Common myeloid progenitor, CD34-positive (primary cell): ENCODE measurements around the gene SLC1A1.
"Not testable (repeated sequence)": the region's sequence is repeated elsewhere in the genome, so short reads cannot be mapped to it uniquely, and the experiment has no call there.

Experiments
- CTCF ChIA-PET: fragments of 350-600 bp; sonication (Branson Sonifier 250); formaldehyde crosslinking; loops from one replicate; lab custom pipeline; 2021; ENCODE audit warnings: antibody characterized with exemption; lab: Charles Lee
- POLR2A ChIA-PET: fragments of 350-600 bp; sonication (Branson Sonifier 250); formaldehyde crosslinking; loops from one replicate; lab custom pipeline; 2021; ENCODE audit warnings: antibody characterized with exemption; lab: Charles Lee
- DNase-seq, 3 donors: peaks; one replicate each; pipeline versions ENCODE4 v3.0.0 to v3.0.0-alpha.2; 2013
- H3K27ac ChIP-seq, 2 experiments: 1 replicate in 1 of 2; 2 replicates in 1 of 2; pipeline ENCODE4 v1.7.0; 2013; ENCODE audit warnings: inconsistent platforms in 2 of 2, low read length in 2 of 2, mild to moderate bottlenecking in 2 of 2, low read depth in 1 of 2, moderate library complexity in 1 of 2; ENCODE audit not compliant: severe bottlenecking in 2 of 2, insufficient read depth in 1 of 2, poor library complexity in 1 of 2
- H3K27me3 ChIP-seq, 5 experiments: replicated peaks in 2 of 5; 1 replicate in 3 of 5; 2 replicates in 2 of 5; pipeline versions ENCODE4 v1.6.1 to v1.7.0; 2013; ENCODE audit warnings: low read length in 4 of 5, mild to moderate bottlenecking in 2 of 5, moderate library complexity in 2 of 5, inconsistent platforms in 1 of 5; ENCODE audit not compliant: insufficient read depth in 5 of 5, control insufficient read depth in 4 of 5
- H3K36me3 ChIP-seq, 4 experiments: 1 replicate in 2 of 4; 2 replicates in 2 of 4; pipeline versions ENCODE4 v1.6.1 to v1.7.0; 2013; ENCODE audit warnings: low read length in 3 of 4, control low read depth in 1 of 4, mild to moderate bottlenecking in 1 of 4; ENCODE audit not compliant: control insufficient read depth in 4 of 4, insufficient read depth in 4 of 4
- H3K4me1 ChIP-seq, 4 experiments: 1 replicate in 3 of 4; 2 replicates in 1 of 4; pipeline versions ENCODE4 v1.6.1 to v1.7.1; 2013; ENCODE audit warnings: low read length in 3 of 4, mild to moderate bottlenecking in 3 of 4, control low read depth in 1 of 4, inconsistent platforms in 1 of 4, moderate library complexity in 1 of 4; ENCODE audit not compliant: control insufficient read depth in 4 of 4, insufficient read depth in 4 of 4; ENCODE audit errors: control extremely low read depth in 1 of 4
- H3K4me3 ChIP-seq, 7 experiments: 1 replicate in 4 of 7; 2 replicates in 3 of 7; pipeline versions ENCODE4 v1.5.1 to v1.7.0; 2013; ENCODE audit warnings: mild to moderate bottlenecking in 7 of 7, low read length in 6 of 7, moderate library complexity in 6 of 7, inconsistent platforms in 2 of 7, low read depth in 2 of 7, control low read depth in 1 of 7; ENCODE audit not compliant: insufficient read depth in 4 of 7, control insufficient read depth in 1 of 7; ENCODE audit errors: extremely low read depth in 1 of 7
- H3K9me3 ChIP-seq, 5 experiments: 1 replicate in 4 of 5; 2 replicates in 1 of 5; pipeline versions ENCODE4 v1.6.1 to v1.7.1; 2013; ENCODE audit warnings: low read length in 4 of 5, mild to moderate bottlenecking in 2 of 5, inconsistent platforms in 1 of 5, low read depth in 1 of 5, moderate library complexity in 1 of 5; ENCODE audit not compliant: control insufficient read depth in 4 of 5, insufficient read depth in 2 of 5; ENCODE audit errors: control extremely low read depth in 1 of 5
- WGBS: methylation state at CpG from one replicate; pipeline ENCODE4 v1.1.5; 2013; ENCODE audit not compliant: insufficient coverage; 5-methylcytosine and 5-hydroxymethylcytosine counted together

Gene SLC1A1

GRCh38 chr9:4520055-4520454 is 29.8 kb downstream of the SLC1A1 start:
- H3K27me3 ChIP-seq, result peaks cover 0 to 1% (median 0%) of the 10 kb centered on the region in 5 experiments
- H3K36me3 ChIP-seq, result no peaks in the 10 kb centered on the region
- CTCF ChIA-PET, result no interaction called here
- H3K4me1 ChIP-seq, result no peaks in the 10 kb centered on the region
- H3K4me3 ChIP-seq, result no peak overlapping the region
- POLR2A ChIA-PET, result no interaction called here
- no peak for DNase-seq
- H3K27ac ChIP-seq, result no peak overlapping the region
- WGBS, result no CpG with 5 or more reads among the region's 2 CpGs
- H3K9me3 ChIP-seq, result peaks cover 0 to 4% (median 0%) of the 10 kb centered on the region in 5 experiments

GRCh38 chr9:4530375-4530774 is 40.1 kb downstream of the SLC1A1 start:
- no peaks in the 10 kb centered on the region for H3K36me3 ChIP-seq
- H3K27me3 ChIP-seq, result no peaks in the 10 kb centered on the region
- CTCF ChIA-PET, result no interaction called here
- H3K9me3 ChIP-seq, result peaks cover 0 to 11% (median 0%) of the 10 kb centered on the region in 5 experiments
- 93% methylated on average over 3 of the region's 6 CpGs for WGBS
- H3K27ac ChIP-seq, result no peak overlapping the region
- no peak for DNase-seq
- POLR2A ChIA-PET, result no interaction called here
- H3K4me3 ChIP-seq, result no peak overlapping the region
- H3K4me1 ChIP-seq, result no peaks in the 10 kb centered on the region

GRCh38 chr9:4530831-4531230 is 40.6 kb downstream of the SLC1A1 start:
- CTCF ChIA-PET, H3K4me3 ChIP-seq, H3K27me3 ChIP-seq, H3K36me3 ChIP-seq, POLR2A ChIA-PET, H3K4me1 ChIP-seq, DNase-seq, H3K27ac ChIP-seq: not testable (repeated sequence)
- 100% methylated on average over 1 of the region's 3 CpGs for WGBS
- H3K9me3 ChIP-seq, result peaks cover 0 to 11% (median 0%) of the 10 kb centered on the region in 5 experiments

GRCh38 chr9:4531355-4531754 is 41.1 kb downstream of the SLC1A1 start:
- H3K9me3 ChIP-seq, result peaks cover 0 to 11% (median 0%) of the 10 kb centered on the region in 5 experiments
- CTCF ChIA-PET, DNase-seq, POLR2A ChIA-PET, H3K36me3 ChIP-seq, H3K27ac ChIP-seq, H3K27me3 ChIP-seq, H3K4me3 ChIP-seq, H3K4me1 ChIP-seq: not testable (repeated sequence)
- 89% methylated on average over 8 of the region's 8 CpGs for WGBS

- H3K36me3 ChIP-seq, CTCF ChIA-PET, H3K27ac ChIP-seq, H3K27me3 ChIP-seq, DNase-seq, H3K9me3 ChIP-seq, H3K4me1 ChIP-seq, POLR2A ChIA-PET, H3K4me3 ChIP-seq: not testable (repeated sequence)
- no CpG with 5 or more reads among the region's 2 CpGs for WGBS
Observed at GRCh38 chr9:4533881-4534280, 43.6 kb downstream of the SLC1A1 start.

- H3K27me3 ChIP-seq, H3K4me3 ChIP-seq, POLR2A ChIA-PET, H3K4me1 ChIP-seq, H3K36me3 ChIP-seq, H3K27ac ChIP-seq, DNase-seq, CTCF ChIA-PET: not testable (repeated sequence)
- no CpG with 5 or more reads among the region's 1 CpG for WGBS
- peaks cover 0 to 10% (median 8%) of the 10 kb centered on the region in 5 experiments for H3K9me3 ChIP-seq
Observed at GRCh38 chr9:4536196-4536595, 45.9 kb downstream of the SLC1A1 start.

GRCh38 chr9:4537581-4537980 is 47.3 kb downstream of the SLC1A1 start:
- no peaks in the 10 kb centered on the region for H3K36me3 ChIP-seq
- 100% methylated on average over 1 of the region's 1 CpG for WGBS
- H3K27me3 ChIP-seq, result peaks cover 0 to 3% (median 0%) of the 10 kb centered on the region in 5 experiments
- no peak overlapping the region for H3K27ac ChIP-seq
- H3K4me1 ChIP-seq, result no peaks in the 10 kb centered on the region
- CTCF ChIA-PET, result interaction anchor here (1.2 kb wide), 1 partner anchor 11 kb away, joined by 3 read pairs; no protein-coding TSS in a partner anchor
- no peak overlapping the region for H3K4me3 ChIP-seq
- peaks cover 0 to 10% (median 8%) of the 10 kb centered on the region in 5 experiments for H3K9me3 ChIP-seq
- POLR2A ChIA-PET, result no interaction called here
- no peak for DNase-seq
